HEK293 (cell line): ENCODE measurements around the gene PLEKHG2.

ENCODE experiments used
- EGR2 ChIP-seq: fragments of 450-650 bp; formaldehyde crosslinking; IDR thresholded peaks from 2 replicates; pipeline ENCODE4 v1.5.1; 2016; ENCODE audit warnings: low read depth, missing biosample characterization, missing genetic modification characterization
- GLI4 ChIP-seq: fragments of 450-650 bp; formaldehyde crosslinking; IDR thresholded peaks from 2 replicates; pipeline ENCODE4 v1.5.1; 2016; ENCODE audit warnings: missing biosample characterization, missing genetic modification characterization
- PATZ1 ChIP-seq: fragments of 450-650 bp; formaldehyde crosslinking; IDR thresholded peaks from 2 replicates; pipeline ENCODE4 v1.5.1; 2016; ENCODE audit warnings: missing biosample characterization, missing genetic modification characterization
- PRDM10 ChIP-seq: fragments of 450-650 bp; formaldehyde crosslinking; IDR thresholded peaks from 2 replicates; pipeline ENCODE4 v1.5.1; 2016; ENCODE audit warnings: missing biosample characterization, missing genetic modification characterization
- TRIM28 ChIP-seq: IDR thresholded peaks from 2 replicates; pipeline ENCODE4 v1.6.1; 2011; ENCODE audit warnings: low read length, control low read depth, borderline replicate concordance
- ZBTB11 ChIP-seq: fragments of 450-650 bp; formaldehyde crosslinking; conservative IDR thresholded peaks from 2 replicates; pipeline ENCODE4 v1.5.1; 2016; ENCODE audit warnings: low read depth, missing biosample characterization, missing genetic modification characterization
- ZBTB26 ChIP-seq: fragments of 450-650 bp; formaldehyde crosslinking; optimal IDR thresholded peaks from 2 replicates; pipeline ENCODE3; 2016; ENCODE audit warnings: missing biosample characterization, mild to moderate bottlenecking, missing genetic modification characterization
- ZBTB48 ChIP-seq: fragments of 450-650 bp; formaldehyde crosslinking; IDR thresholded peaks from 2 replicates; pipeline ENCODE4 v1.5.1; 2016; ENCODE audit warnings: missing biosample characterization, missing genetic modification characterization
- ZBTB49 ChIP-seq: fragments of 450-650 bp; formaldehyde crosslinking; IDR thresholded peaks from 2 replicates; pipeline ENCODE4 v1.5.1; 2016; ENCODE audit warnings: missing biosample characterization, missing genetic modification characterization, low read depth
- ZNF140 ChIP-seq: fragments of 450-650 bp; formaldehyde crosslinking; IDR thresholded peaks from 2 replicates; pipeline ENCODE4 v1.5.1; 2016; ENCODE audit warnings: missing biosample characterization, missing genetic modification characterization
- ZNF175 ChIP-seq: fragments of 450-650 bp; formaldehyde crosslinking; IDR thresholded peaks from 2 replicates; pipeline ENCODE4 v1.5.1; 2016; ENCODE audit warnings: missing biosample characterization, missing genetic modification characterization
- ZNF2 ChIP-seq: fragments of 450-650 bp; formaldehyde crosslinking; IDR thresholded peaks from 2 replicates; pipeline ENCODE4 v1.5.1; 2016; ENCODE audit warnings: missing biosample characterization, missing genetic modification characterization
- ZNF223 ChIP-seq: fragments of 450-650 bp; formaldehyde crosslinking; IDR thresholded peaks from 2 replicates; pipeline ENCODE4 v1.5.1; 2016; ENCODE audit warnings: missing biosample characterization, missing genetic modification characterization
- ZNF239 ChIP-seq: fragments of 450-650 bp; formaldehyde crosslinking; IDR thresholded peaks from 2 replicates; pipeline ENCODE4 v1.5.1; 2016; ENCODE audit warnings: missing biosample characterization, missing genetic modification characterization
- ZNF274 ChIP-seq, 2 experiments: fragments of 200-500 bp in 1 of 2; fragments of 450-650 bp in 1 of 2; sonication (Bioruptor generic) in 1 of 2; formaldehyde crosslinking in 1 of 2; IDR thresholded peaks; 2 replicates each; pipeline versions ENCODE4 v1.5.1 to v1.6.1; 2014 to 2016; ENCODE audit warnings: borderline replicate concordance in 1 of 2, inconsistent platforms in 1 of 2, low read length in 1 of 2, missing biosample characterization in 1 of 2, missing genetic modification characterization in 1 of 2
- ZNF488 ChIP-seq: fragments of 450-650 bp; formaldehyde crosslinking; IDR thresholded peaks from 2 replicates; pipeline ENCODE4 v1.5.1; 2016; ENCODE audit warnings: missing biosample characterization, missing genetic modification characterization
- ZNF513 ChIP-seq: fragments of 450-650 bp; IDR thresholded peaks from 2 replicates; pipeline ENCODE4 v1.5.1; 2018; ENCODE audit warnings: missing biosample characterization, missing genetic modification characterization
- ZNF529 ChIP-seq: fragments of 450-650 bp; formaldehyde crosslinking; IDR thresholded peaks from 2 replicates; pipeline ENCODE4 v1.5.1; 2017; ENCODE audit warnings: missing genetic modification characterization, missing biosample characterization; ENCODE audit not compliant: insufficient replicate concordance
- ZNF548 ChIP-seq: fragments of 450-650 bp; formaldehyde crosslinking; IDR thresholded peaks from 2 replicates; pipeline ENCODE4 v1.5.1; 2016; ENCODE audit warnings: missing biosample characterization, missing genetic modification characterization
- ZNF580 ChIP-seq: fragments of 450-650 bp; formaldehyde crosslinking; IDR thresholded peaks from 2 replicates; pipeline ENCODE4 v1.5.1; 2016; ENCODE audit warnings: missing biosample characterization, missing genetic modification characterization
- ZNF585B ChIP-seq: fragments of 450-650 bp; formaldehyde crosslinking; IDR thresholded peaks from 2 replicates; pipeline ENCODE4 v1.5.1; 2016; ENCODE audit warnings: missing biosample characterization, missing genetic modification characterization
- ZNF792 ChIP-seq: fragments of 450-650 bp; formaldehyde crosslinking; IDR thresholded peaks from 2 replicates; pipeline ENCODE4 v1.5.1; 2016; ENCODE audit warnings: missing biosample characterization, missing genetic modification characterization
- ZSCAN23 ChIP-seq: fragments of 450-650 bp; formaldehyde crosslinking; IDR thresholded peaks from 2 replicates; pipeline ENCODE4 v1.5.1; 2016; ENCODE audit warnings: missing biosample characterization, missing genetic modification characterization

Gene PLEKHG2

GRCh38 chr19:39474139-39474620 is 61.7 kb downstream of the PLEKHG2 start (continued):
- TF ChIP-seq PRDM10 (tag by site-specific recombination) = no peak
- peak; percentile 80 for TF ChIP-seq ZNF2 (tag by site-specific recombination)
- TF ChIP-seq ZNF140 (tag by site-specific recombination) = no peak
- TF ChIP-seq ZBTB11 (tag by site-specific recombination) = no peak; the same call in 1 of the 2 replicates
- no peak for TF ChIP-seq ZNF529 (tag by site-specific recombination)
- TF ChIP-seq ZNF585B = no peak
- no peak for TF ChIP-seq ZNF239 (tag by site-specific recombination)
- no peak for TF ChIP-seq ZSCAN23
- TF ChIP-seq PATZ1 (tag by site-specific recombination) = peak; percentile 97
- no peak for TF ChIP-seq GLI4 (tag by site-specific recombination)
- TF ChIP-seq ZNF175 (tag by site-specific recombination) = peak; percentile 61; the same call in 1 of the 2 replicates
- TF ChIP-seq ZNF513 = no peak
- TF ChIP-seq ZNF274 (IDR thresholded peaks at IDR 0.05; ENCODE audit: low read length) = no peak
- no peak for TF ChIP-seq ZNF274 (tag by site-specific recombination; IDR thresholded peaks at IDR 0.05; ENCODE audit: borderline replicate concordance)
- TF ChIP-seq ZNF488 (tag by site-specific recombination) = peak; percentile 54; the same call in 1 of the 2 replicates
- TF ChIP-seq ZNF223 (tag by site-specific recombination) = no peak
- peak; percentile 66; the same call in 1 of the 2 replicates for TF ChIP-seq ZNF580 (tag by site-specific recombination)
- TF ChIP-seq ZBTB49 = no peak
- TF ChIP-seq TRIM28 = no peak
- TF ChIP-seq ZBTB48 (tag by site-specific recombination) = peak; percentile 46; the same call in 1 of the 2 replicates
- no peak for TF ChIP-seq ZNF792 (tag by site-specific recombination)
- 0 out of 2 replicates have a peak, but pooled peaks have one; percentile 3 for TF ChIP-seq EGR2
- TF ChIP-seq ZBTB26 (tag by site-specific recombination) = peak; percentile 15
- TF ChIP-seq ZNF548 (tag by site-specific recombination) = 0 out of 2 replicates have a peak, but pooled peaks have one; percentile 11
